ENCODE measurements around the gene AHI1. TPM values are rescaled to one million over a fixed set of nuclear protein-coding genes. Genes with fewer than 3 reads are reported as not detected.

The AHI1 gene
- total RNA-seq, 1 experiment from 2014 or later, result 8.9 TPM

- no peak overlapping the region for H3K27ac ChIP-seq (ENCODE audit: low read length)
- ATAC-seq (no peak), DNase-seq (no peak)
- H2AFZ ChIP-seq (ENCODE audit: low read length), result no peak overlapping the region
- H3K4me3 ChIP-seq (ENCODE audit: low read length), result no peak overlapping the region
- ChIA-PET POLR2A (ENCODE audit: unreplicated experiment) (interaction anchor here (0.6 kb wide), 1 partner anchor 155 kb away, joined by 4 read pairs; no protein-coding TSS in a partner anchor), CTCF (no interaction called here)
- no peak overlapping the region for H3K9ac ChIP-seq (ENCODE audit: low read length)
- no TSS peak for BruUV-seq (replicated peaks)
- no peaks in the 10 kb centered on the region for H3K27me3 ChIP-seq (ENCODE audit: low read length)
- H3K4me2 ChIP-seq (ENCODE audit: low read length), result no peak overlapping the region
- no peaks in the 10 kb centered on the region for H3K36me3 ChIP-seq (ENCODE audit: low read depth, low read length)
- TF ChIP-seq EZH2phosphoT487 (IDR thresholded peaks at IDR 0.05; ENCODE audit: borderline replicate concordance, low read length), result no peak
- TF ChIP-seq EZH2 (IDR thresholded peaks at IDR 0.05; ENCODE audit: low read length, unreplicated experiment), result no peak
- no peak for TF ChIP-seq CTCF (conservative IDR thresholded peaks at IDR 0.05; ENCODE audit: low read depth, low read length)
- H4K20me1 ChIP-seq (ENCODE audit: low read length), result no peaks in the 10 kb centered on the region
- intact Hi-C loops (cut with micrococcal nuclease), result no loop called here
- no peaks in the 10 kb centered on the region for H3K9me2 ChIP-seq (replicated peaks; ENCODE audit: low read length)
- no peaks in the 10 kb centered on the region for H3K9me3 ChIP-seq (ENCODE audit: low read length)
- H3F3A ChIP-seq (ENCODE audit: low read length, unreplicated experiment), result no peaks in the 10 kb centered on the region
- peaks cover 10% of the 10 kb centered on the region for H3K4me1 ChIP-seq (ENCODE audit: insufficient read depth, low read length)
- no peaks in the 10 kb centered on the region for H3K79me2 ChIP-seq (ENCODE audit: low read length)
These were observed 232.3 kb downstream of the AHI1 start for GRCh38 chr6:135265278-135265677.

GRCh38 chr6:135261872-135262725 lies 235.4 kb downstream of the AHI1 start:
- H3K36me3 ChIP-seq (ENCODE audit: low read depth, low read length), result no peaks in the 10 kb centered on the region
- no peak overlapping the region for H3K4me2 ChIP-seq (ENCODE audit: low read length)
- H3F3A ChIP-seq (ENCODE audit: low read length, unreplicated experiment), result no peaks in the 10 kb centered on the region
- BruUV-seq (replicated peaks), result no TSS peak
- CTCF ChIA-PET, result no interaction called here
- no peak overlapping the region for H2AFZ ChIP-seq (ENCODE audit: low read length)
- POLR2A ChIA-PET (ENCODE audit: unreplicated experiment), result no interaction called here
- no peaks in the 10 kb centered on the region for H3K27me3 ChIP-seq (ENCODE audit: low read length)
- no peak overlapping the region for H3K27ac ChIP-seq (ENCODE audit: low read length)
- H4K20me1 ChIP-seq (ENCODE audit: low read length), result no peaks in the 10 kb centered on the region
- H3K9me2 ChIP-seq (replicated peaks; ENCODE audit: low read length), result no peaks in the 10 kb centered on the region
- no peaks in the 10 kb centered on the region for H3K79me2 ChIP-seq (ENCODE audit: low read length)
- intact Hi-C loops (cut with micrococcal nuclease), result no loop called here
- ATAC-seq (no peak), DNase-seq (no peak)
- H3K9me3 ChIP-seq (ENCODE audit: low read length), result no peaks in the 10 kb centered on the region
- no peak overlapping the region for H3K9ac ChIP-seq (ENCODE audit: low read length)
- no peak overlapping the region for H3K4me3 ChIP-seq (ENCODE audit: low read length)
- H3K4me1 ChIP-seq (ENCODE audit: insufficient read depth, low read length), result 0 out of 2 replicates have a peak, but pooled peaks cover 8% of the 10 kb centered on the region
- TF ChIP-seq EZH2 (IDR thresholded peaks at IDR 0.05; ENCODE audit: low read length, unreplicated experiment) (no peak), EZH2phosphoT487 (IDR thresholded peaks at IDR 0.05; ENCODE audit: borderline replicate concordance, low read length) (no peak), CTCF (conservative IDR thresholded peaks at IDR 0.05; ENCODE audit: low read depth, low read length) (no peak)

- no TSS peak for BruUV-seq (replicated peaks)
- POLR2A ChIA-PET (ENCODE audit: unreplicated experiment), result no interaction called here
- no peak for ATAC-seq
These were observed 236.9 kb downstream of the AHI1 start for GRCh38 chr6:135260612-135261011.

More at GRCh38 chr6:135260612-135261011, 236.9 kb downstream of the AHI1 start:
- intact Hi-C loops (cut with micrococcal nuclease), result no loop called here
- Histone ChIP-seq H3K4me3 (ENCODE audit: low read length) (no peak overlapping the region), H2AFZ (ENCODE audit: low read length) (no peak overlapping the region), H3K9me2 (replicated peaks; ENCODE audit: low read length) (no peaks in the 10 kb centered on the region), H3K4me2 (ENCODE audit: low read length) (no peak overlapping the region), H3K27me3 (ENCODE audit: low read length) (no peaks in the 10 kb centered on the region), H4K20me1 (ENCODE audit: low read length) (no peaks in the 10 kb centered on the region), H3F3A (ENCODE audit: low read length, unreplicated experiment) (no peaks in the 10 kb centered on the region), H3K4me1 (ENCODE audit: insufficient read depth, low read length) (0 out of 2 replicates have a peak, but pooled peaks cover 8% of the 10 kb centered on the region), H3K9ac (ENCODE audit: low read length) (no peak overlapping the region), H3K27ac (ENCODE audit: low read length) (no peak overlapping the region), H3K9me3 (ENCODE audit: low read length) (no peaks in the 10 kb centered on the region), H3K79me2 (ENCODE audit: low read length) (no peaks in the 10 kb centered on the region), H3K36me3 (ENCODE audit: low read depth, low read length) (no peaks in the 10 kb centered on the region)
- CTCF ChIA-PET, result interaction anchor here (0.5 kb wide), 1 partner anchor 1024 kb away, joined by 4 read pairs; no protein-coding TSS in a partner anchor
- no peak for TF ChIP-seq EZH2phosphoT487 (IDR thresholded peaks at IDR 0.05; ENCODE audit: borderline replicate concordance, low read length)
- TF ChIP-seq EZH2 (IDR thresholded peaks at IDR 0.05; ENCODE audit: low read length, unreplicated experiment), result no peak
- TF ChIP-seq CTCF (conservative IDR thresholded peaks at IDR 0.05; ENCODE audit: low read depth, low read length), result no peak
- no peak for DNase-seq

All from PC-3 (cell line).